GM18951 (cell line): ENCODE results near the gene NR3C2.

ENCODE experiments used
- POLR2A ChIP-seq: IDR thresholded peaks from 4 replicates; pipeline ENCODE4 v1.6.1; 2011; ENCODE audit warnings: mild to moderate bottlenecking; ENCODE audit not compliant: insufficient read length, insufficient read depth; ENCODE audit errors: extremely low read depth
- in situ Hi-C: fragments of 300-500 bp; cut with MboI; formaldehyde crosslinking; loops from one replicate; pipeline ENCODE4 v1.12.0; 2022; ENCODE audit warnings: low sequenced_read_pairs, mixed read lengths, inconsistent platforms; ENCODE audit not compliant: unreplicated experiment

Gene NR3C2

DNA sequence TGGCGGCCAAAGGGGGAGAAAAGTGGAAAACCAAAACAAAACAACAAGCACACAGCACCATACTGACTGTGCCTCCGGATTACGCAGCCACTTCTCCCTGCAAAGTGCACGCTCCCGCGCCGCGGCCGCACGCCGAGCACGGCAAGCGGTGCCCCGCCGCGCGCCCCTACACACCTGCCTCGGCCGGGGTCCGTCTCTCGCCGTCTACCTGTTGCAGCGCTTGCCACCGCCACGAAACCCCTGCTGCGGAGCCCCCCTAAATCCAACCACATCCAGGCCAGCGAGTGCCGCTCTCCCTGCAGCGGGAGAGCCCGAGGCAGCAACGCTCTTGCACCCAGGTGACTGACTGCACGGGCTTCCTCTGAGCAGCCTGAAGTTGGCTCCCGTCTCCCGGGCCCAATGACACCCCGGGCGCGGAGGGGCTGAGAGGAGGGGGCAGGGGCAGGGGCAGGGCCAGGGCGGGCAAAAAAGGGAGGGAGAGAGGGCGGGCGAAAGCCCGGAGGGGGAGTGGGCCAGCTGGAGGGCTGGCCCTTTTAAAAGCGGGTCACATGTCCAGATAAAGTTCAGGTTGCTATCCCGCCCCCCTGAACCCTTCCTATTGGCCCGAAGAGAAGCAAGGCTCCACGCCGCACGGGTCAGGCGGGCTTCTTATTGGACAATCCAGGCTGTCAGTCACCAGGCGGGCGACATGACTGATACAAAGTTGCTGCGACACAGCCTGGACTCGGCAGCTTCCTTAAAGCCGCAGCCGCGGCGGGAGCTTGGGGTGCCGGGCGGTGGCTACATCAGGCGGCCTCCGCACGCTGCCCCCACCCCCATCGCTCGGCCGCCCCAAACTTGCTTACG, at the start of gene NR3C2:
NR3C2 (minus strand) TSS at position 429 of the 846 bp plus-strand sequence.
- TF ChIP-seq POLR2A: peak; percentile 80
- in situ Hi-C loops: no loop called here

DNA sequence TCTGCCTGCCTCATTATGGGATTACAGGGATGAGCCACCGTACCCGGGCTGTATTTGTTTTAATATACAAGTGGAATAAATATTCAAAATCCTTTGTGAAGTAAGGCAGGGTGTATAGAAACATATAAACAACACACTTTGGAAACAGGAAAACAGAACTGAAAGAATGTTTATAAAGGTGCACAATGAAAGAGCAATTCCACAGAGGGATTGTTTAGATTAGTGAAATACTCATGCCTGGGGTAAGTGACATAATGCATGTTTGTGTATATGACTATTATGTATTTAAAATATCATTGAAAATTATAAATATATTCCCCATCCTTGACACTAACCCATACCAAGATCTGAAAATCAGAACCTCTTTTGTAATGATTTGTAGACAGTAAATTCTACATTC, 45.0 kb upstream of the NR3C2 start:
- in situ Hi-C loops: no loop called here
- no peak for TF ChIP-seq POLR2A

DNA sequence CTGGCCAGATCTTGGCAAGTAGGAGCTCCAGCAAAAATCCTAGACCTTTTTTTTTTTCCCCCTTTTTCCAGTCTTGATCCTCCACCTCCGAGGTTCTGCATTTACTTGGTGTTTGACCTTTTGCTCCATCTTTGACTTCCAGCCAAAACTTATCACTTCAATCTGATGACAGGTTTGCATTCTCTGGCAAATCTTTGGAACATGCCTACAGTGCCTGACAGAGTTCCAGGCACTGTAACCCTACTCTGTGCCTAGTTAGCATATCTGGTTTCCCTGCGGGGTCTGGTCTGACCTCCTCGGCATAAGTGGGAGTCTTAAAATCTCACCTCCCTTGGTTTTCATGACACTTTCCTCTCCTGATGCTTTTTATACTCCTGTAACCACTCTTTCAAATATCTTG, 39.4 kb upstream of the NR3C2 start:
- TF ChIP-seq POLR2A: no peak

DNA sequence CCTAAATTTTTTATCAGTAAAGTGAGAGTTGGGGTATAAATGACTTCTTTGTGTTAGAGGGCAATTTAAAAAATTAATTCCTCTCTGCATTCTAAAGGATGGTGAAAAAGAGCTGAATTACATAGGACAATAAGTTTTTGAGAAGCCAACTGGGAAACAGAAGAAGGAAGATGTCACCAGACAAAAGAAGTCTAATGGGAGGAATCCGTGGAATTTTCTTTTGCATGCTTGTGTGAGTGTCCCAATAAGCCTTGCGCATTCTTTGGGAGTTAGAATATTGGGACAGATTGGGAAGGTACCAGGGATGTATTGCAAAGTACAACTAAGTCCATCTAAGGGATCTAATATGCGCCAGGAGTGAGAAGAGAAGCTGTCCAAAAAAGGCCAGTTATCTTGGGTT, 35.1 kb upstream of the NR3C2 start:
- no peak for TF ChIP-seq POLR2A
- in situ Hi-C loops: no loop called here

More for the DNA sequence above, 39.4 kb upstream of the NR3C2 start:
- in situ Hi-C loops: no loop called here

DNA sequence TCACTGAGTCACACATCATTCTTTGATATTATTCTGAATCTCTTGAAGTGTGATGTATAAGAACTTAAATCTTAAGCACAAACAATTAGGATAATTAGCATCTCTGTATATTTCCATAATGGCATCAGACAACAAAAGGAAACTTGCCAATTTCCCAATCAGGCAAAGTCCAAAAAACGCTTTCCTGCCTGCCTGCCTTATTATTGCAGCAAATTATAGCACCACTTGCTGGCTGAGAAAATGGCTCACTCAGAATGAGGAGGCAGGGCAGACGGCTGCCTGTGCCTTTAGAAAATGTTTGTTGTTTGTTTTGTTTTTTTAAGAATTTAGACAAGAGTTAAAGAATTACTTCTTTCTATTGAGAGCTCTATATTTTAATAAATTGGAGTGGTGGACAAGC, 27.7 kb upstream of the NR3C2 start:
- in situ Hi-C loops: no loop called here

DNA sequence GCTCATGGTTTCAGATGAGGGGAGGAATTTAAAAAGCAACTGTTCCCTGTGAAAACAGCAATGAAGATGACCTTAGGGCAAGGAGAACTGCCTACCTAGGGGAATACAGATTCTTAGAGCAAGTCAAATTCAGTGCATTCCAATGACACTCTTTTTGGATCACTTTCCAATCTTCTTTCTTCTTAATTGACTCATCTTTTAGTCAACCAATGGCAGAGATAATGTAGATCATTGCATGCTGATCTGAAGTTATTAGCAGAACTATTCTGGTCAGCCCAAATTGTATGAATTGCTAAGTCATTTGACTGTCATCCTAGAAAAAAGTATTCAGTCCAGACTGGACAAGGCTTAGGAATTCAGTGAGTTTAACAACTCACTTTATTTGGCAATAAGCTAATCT, 12.6 kb upstream of the NR3C2 start:
- TF ChIP-seq POLR2A: no peak
- in situ Hi-C loops: no loop called here

More for the DNA sequence above, 27.7 kb upstream of the NR3C2 start:
- TF ChIP-seq POLR2A: no peak

DNA sequence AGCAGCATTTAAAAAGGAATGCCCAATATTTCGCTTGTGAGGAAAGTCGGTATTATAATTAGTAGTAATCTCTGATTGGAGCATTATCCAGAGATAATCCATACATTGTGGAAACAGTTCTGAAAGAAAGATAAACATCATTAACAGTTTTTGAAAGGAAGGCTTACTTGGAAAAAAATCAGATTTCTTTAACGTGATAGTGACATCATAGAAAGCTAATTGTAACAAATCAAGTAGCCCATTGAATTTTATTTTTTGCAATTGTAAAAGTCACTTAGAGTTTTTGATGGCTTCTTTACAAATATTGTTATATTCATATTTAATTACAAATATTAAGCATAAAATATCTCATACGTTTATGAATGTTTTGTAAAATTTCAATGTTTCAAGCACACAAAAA, 11.6 kb upstream of the NR3C2 start:
- in situ Hi-C loops: no loop called here
- no peak for TF ChIP-seq POLR2A

DNA sequence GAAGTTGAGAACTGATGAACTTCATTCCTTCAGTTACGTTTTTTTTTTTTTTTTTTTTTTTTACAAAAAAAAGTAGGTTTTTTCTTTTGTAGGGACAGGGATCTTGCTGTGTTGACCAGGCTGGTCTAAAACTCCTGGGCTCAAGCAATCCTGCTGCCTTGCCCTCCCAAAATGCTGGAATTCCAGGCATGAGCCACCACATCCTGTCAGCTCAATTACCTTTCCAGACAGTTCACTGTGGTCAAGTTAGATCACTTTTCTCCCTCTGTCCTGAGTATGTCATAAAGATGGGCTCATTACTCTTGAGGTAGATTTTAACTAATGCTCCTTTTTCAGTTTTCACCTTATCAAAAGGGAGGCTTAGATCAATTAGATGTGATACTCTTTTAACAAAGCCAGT, 10.8 kb upstream of the NR3C2 start:
- no peak for TF ChIP-seq POLR2A
- in situ Hi-C loops: no loop called here

DNA sequence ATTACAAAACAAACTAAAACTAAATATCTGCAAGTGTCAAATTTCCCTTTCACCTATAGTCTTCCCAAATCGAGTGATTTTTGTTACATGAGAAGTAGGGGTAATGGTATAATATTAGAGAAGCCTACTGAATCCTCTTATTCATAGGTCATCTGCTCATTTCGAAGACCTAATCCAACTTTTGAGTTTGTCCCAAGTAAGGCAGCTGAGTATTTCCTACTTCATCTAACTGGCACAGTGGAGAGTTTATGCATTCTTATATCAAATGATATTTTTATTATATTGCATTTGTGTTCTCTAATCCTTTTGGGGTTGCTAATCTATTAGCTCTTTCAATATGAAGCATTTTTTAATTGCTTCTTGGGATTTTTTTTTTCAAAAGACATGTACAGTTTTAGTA, 7.7 kb upstream of the NR3C2 start:
- TF ChIP-seq POLR2A: no peak

DNA sequence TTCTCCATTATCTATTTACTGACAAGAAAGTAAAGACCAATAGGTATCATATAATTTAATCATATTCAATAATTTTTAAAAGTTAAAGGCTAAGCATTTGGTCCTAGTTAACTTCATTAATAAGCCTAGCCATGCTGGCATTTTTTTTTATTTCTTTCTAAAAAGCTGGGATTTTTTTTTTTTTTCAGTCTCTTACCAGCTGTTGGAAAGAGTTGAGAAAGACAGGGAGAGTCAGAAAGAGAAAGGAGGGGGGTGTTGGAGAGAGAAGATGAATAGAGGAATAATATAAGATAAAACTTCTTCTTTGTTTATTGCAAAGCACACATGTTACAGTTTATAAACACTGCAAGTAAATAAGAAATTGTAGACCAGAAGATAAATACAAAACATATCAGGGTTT, 5.9 kb upstream of the NR3C2 start:
- in situ Hi-C loops: no loop called here

More for the DNA sequence above, 7.7 kb upstream of the NR3C2 start:
- in situ Hi-C loops: no loop called here

DNA sequence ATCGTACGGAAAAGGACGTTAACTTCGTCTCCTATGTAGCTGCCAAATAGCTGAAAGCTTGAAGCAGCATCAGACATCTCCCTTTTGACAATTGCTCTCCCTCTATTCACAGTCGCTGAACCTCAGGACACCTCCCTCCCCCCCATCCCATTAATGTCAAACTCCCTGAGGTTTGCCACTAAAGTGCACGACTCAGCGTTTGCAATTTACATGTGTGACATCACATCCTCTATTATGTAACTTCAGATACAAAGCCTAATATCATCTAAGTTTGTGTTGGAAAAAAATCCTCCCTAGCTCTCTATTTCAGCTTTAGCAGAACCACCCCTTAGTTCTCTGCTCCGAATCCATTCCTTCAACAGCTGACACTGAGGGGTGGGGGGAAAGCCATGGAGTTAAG, 5.5 kb upstream of the NR3C2 start:
- in situ Hi-C loops: no loop called here
- no peak for TF ChIP-seq POLR2A

More for the DNA sequence above, 5.9 kb upstream of the NR3C2 start:
- no peak for TF ChIP-seq POLR2A

DNA sequence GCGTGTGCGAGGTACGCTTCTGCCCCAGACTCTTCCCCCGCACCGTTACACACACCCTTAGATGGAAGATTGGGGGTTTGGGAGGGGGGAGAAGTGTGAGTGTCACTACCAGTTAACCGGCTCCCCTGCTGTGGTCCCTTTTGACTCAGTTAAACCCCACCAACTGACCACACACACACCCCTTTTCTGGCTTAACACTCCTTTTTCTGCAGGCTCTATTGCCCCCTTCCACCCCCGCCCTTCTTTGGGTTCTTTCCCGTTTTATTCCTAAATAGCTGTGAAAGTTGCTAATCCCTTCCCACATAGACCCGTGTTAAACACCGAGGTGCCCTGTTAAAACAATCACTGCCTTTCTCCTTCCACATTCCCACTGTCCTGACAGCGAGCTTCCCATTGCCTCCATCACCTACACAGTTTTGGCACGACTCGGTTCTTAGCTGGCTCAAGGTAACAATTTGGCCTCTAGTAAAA, 3.7 kb upstream of the NR3C2 start:
- TF ChIP-seq POLR2A: no peak

DNA sequence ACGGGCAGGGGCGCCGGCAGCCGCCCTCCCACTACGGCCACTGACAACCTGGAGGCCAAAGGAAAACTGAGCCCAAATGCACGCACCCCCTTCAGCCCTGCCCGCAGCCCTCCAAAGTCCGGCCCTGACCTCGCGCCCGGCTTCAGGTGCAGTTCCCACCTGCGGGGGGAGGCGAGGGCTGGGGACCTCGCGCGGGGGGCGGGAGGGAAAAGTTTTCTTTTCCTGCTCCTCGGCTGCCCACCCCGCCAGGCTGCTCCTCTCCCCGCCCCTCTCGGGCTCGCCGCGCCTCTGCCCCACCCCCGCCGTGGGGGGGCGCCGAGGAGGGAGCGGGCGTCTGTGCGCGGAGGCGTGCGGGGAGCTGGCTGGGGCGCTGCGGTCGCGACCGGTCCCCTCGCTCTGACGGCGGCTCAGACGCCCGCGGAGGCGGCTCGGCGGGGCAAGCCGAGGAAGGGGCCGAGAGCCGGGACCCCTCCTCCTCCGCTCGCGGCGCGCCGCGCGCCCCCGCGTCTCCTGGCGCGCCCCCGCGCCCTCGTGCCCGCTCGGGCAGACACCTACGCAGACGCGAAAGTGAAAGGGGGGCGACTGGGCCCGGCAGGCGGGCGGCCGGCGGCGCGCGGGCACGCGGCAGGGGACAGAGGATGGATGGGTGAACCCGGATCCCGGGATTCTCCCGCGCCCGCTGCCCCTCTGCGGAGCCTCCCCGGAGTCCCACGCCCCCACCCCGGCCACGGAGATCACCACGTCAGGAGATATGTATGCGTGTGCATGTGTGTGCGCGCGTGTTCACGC, 3.1 kb upstream of the NR3C2 start:
- in situ Hi-C loops: no loop called here
- TF ChIP-seq POLR2A: no peak

More for the DNA sequence above, 3.7 kb upstream of the NR3C2 start:
- in situ Hi-C loops: no loop called here
